Panc1 (cell line): ENCODE measurements around the gene LIN28A.

Experiments
- POLR2AphosphoS5 ChIP-seq: IDR thresholded peaks from 2 replicates; pipeline ENCODE4 v1.6.1; 2012; ENCODE audit warnings: mild to moderate bottlenecking, low read depth, low read length, moderate library complexity
- REST ChIP-seq, 2 experiments: IDR thresholded peaks; 2 replicates each; pipeline ENCODE4 v1.6.1; 2011 to 2012; ENCODE audit warnings: low read depth in 2 of 2, control low read depth in 1 of 2, low read length in 1 of 2, mild to moderate bottlenecking in 1 of 2, moderate library complexity in 1 of 2; ENCODE audit not compliant: insufficient read depth in 1 of 2
- SIN3A ChIP-seq: IDR thresholded peaks from 2 replicates; pipeline ENCODE4 v1.6.1; 2012; ENCODE audit warnings: low read depth, mild to moderate bottlenecking, low read length, moderate library complexity, borderline replicate concordance; ENCODE audit not compliant: insufficient read depth
- TF ChIP-seq, protein P1 (sequence below): fragments of 450-650 bp; IDR thresholded peaks from 2 replicates; pipeline ENCODE4 v1.5.1; 2017; ENCODE audit warnings: mild to moderate bottlenecking

- TF ChIP-seq, protein P1, sequence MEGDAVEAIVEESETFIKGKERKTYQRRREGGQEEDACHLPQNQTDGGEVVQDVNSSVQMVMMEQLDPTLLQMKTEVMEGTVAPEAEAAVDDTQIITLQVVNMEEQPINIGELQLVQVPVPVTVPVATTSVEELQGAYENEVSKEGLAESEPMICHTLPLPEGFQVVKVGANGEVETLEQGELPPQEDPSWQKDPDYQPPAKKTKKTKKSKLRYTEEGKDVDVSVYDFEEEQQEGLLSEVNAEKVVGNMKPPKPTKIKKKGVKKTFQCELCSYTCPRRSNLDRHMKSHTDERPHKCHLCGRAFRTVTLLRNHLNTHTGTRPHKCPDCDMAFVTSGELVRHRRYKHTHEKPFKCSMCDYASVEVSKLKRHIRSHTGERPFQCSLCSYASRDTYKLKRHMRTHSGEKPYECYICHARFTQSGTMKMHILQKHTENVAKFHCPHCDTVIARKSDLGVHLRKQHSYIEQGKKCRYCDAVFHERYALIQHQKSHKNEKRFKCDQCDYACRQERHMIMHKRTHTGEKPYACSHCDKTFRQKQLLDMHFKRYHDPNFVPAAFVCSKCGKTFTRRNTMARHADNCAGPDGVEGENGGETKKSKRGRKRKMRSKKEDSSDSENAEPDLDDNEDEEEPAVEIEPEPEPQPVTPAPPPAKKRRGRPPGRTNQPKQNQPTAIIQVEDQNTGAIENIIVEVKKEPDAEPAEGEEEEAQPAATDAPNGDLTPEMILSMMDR = no peak
- TF ChIP-seq SIN3A = no peak
- TF ChIP-seq REST (IDR thresholded peaks at IDR 0.05; ENCODE audit: insufficient read depth in 1 of 2, low read depth in 2 of 2, low read length in 1 of 2) = no peak
- TF ChIP-seq POLR2AphosphoS5 = no peak
These were observed 45.7 kb upstream of the LIN28A start for GRCh38 chr1:26364956-26365355.
